Measurements from ENCODE around the gene GASK1A.
A peak's percentile ranks its signal among the peaks of the same experiment; 100 is the strongest.
"Not testable (repeated sequence)": the region's sequence is repeated elsewhere in the genome, so short reads cannot be mapped to it uniquely, and the experiment has no call there.

Gene GASK1A

DNA sequence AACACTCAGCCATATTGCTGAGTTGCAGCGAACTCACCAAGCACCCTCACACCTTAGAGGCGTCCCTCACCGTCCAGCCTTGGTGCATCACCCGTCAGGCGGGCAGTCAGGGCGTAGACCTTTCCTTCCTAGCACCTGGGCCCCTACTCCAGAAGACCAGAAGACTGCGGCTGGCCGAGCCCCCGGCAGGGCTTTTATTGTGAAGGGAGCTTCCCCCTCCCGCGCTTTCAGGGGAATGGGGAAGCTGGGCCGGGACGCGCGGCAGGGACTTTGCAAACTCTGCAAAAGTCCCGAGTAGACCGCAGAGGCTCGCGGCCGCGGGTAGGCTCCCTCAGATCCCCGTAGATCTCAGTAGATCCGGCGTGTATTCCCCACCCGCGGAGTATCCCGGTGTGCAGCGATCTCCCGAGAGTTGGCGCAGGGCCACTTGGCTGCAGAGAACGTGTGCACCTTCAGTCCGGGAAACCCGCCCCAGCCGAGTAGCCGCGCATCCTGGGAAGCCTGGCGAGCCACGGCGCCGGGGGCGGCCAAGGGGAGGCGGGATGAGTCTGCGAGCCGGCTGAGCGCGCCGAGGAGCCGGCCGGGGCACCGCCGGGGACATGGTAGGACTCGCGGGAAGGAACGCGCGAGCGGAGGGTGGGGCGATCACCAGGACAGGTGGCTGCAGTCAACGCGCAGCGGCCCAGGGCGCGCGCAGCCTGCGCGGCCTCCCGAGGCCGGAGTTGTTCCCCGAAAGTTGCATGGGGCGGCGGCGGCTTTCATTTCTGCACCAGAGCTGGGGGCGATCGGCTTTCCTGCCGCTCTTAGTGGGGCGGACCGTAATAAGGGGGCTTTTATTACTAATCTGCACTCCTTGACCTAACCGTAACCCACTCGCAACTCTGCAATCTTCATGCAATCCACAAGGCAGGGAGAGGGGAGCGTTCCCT, at the start of gene GASK1A:
Gene GASK1A (plus strand): TSS at position 268 of the 929 bp plus-strand sequence. CDS start 332 bp downstream, at position 600.
- no peak for DNase-seq

GRCh38 chr3:42934111-42934510, 45.0 kb upstream of the GASK1A start:
- no peak for DNase-seq

DNA sequence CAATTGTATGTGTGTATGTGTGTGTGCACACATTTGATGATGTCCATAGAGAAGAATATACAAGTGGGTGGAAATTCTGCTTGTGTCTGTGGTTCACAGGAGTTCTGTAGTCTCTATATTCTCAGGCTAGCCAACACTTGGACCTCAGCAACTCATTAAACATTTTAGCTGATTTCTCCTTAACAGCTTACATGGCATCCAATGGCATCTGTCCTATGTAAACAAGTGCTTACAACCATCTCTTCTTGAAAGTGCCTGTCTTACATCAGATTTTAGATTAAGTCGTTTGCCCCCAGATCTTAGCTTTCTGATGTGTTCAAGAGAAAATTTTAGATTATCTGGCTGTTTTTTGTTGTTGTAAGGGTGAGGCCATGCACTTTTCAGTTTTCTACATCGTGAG, 44.2 kb upstream of the GASK1A start:
- no peak for DNase-seq

- peak; percentile 20 for DNase-seq
Measured at GRCh38 chr3:42935472-42935871, 43.6 kb upstream of the GASK1A start.

- no peak for DNase-seq
Measured at GRCh38 chr3:42936157-42936981, 42.7 kb upstream of the GASK1A start.

- no peak for DNase-seq
Measured at GRCh38 chr3:42937334-42937733, 41.8 kb upstream of the GASK1A start.

GRCh38 chr3:42942693-42943092, 36.4 kb upstream of the GASK1A start:
- no peak for DNase-seq

- no peak for DNase-seq
Measured at GRCh38 chr3:42946050-42946449, 33.1 kb upstream of the GASK1A start.

DNA sequence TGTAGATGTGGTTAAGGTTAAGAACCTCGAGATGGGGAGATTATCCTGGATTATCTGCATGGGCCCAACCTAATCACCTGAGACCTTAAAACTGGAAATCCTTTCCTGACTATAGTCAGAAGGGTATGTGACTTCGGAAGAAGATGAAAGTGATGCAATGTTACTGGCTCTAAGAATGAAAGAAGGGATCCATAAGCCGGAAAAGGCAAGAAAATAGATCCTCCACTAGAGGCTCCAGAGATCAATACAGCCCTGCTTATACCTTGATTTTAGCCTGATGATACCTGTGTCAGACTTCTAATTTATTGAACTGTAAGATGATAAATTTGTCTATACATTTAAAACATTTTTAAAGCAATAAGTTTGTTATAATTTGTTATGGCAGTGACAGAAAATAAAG, 21.5 kb upstream of the GASK1A start:
- DNase-seq = no peak

DNA sequence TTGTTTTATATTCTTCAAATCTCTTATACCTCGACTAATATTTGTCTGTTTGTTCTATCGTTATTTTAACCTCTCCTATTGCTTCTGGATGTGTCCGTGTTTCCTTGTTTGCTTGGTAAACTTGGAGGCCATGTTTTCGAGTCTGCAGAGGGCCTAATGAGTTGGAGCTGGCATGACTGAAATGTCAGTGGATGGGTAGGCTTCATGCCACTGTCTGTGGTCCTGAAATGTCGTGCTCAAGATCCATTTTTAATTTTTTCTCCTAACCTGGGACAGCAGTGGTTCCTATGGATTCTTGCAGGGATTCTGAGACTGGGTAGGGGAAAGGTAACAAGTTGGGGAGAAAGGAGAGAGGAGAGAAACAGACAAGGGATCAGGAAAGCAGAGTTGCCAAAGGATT, 18.8 kb upstream of the GASK1A start:
- no peak for DNase-seq

DNA sequence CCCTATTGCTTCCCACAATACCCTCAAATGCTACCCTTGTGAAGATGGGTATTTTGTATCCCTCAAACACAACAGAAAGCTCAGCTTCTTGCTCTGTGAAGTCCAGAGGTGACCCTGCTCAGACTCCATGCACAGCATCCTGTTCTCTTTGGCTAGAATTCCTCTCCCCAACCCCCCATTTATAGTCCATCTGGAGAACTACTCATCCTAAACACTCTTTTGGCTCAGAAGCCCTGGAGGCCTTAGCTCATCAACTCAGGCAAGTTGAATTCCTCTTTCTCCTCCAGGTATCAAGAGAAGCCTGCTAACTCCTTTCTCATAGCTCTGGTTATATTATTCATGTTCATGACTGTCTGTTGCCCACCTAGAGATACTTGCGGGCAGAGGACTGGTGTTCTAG, 18.3 kb upstream of the GASK1A start:
- no peak for DNase-seq

- DNase-seq = peak; percentile 50
Measured at GRCh38 chr3:42961633-42962032, 17.5 kb upstream of the GASK1A start.

DNA sequence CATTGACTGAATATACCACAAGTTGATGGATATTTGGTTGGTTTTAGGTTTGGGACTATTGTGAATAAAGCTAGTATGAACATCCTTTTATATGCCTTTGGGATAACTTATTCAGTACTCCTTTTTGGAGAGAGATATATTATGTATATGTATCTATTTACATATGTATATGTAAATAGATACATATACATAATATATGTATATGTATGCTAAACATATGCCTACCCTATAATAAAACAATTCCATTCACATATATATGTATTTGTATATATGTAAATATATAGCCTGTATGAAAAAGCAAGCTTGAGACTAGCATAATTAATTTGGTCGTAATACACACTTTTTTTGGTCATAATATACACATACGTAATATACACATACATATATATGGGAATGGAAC, 15.8 kb upstream of the GASK1A start:
- no peak for DNase-seq

GRCh38 chr3:42964266-42964665, 14.8 kb upstream of the GASK1A start:
- no peak for DNase-seq

GRCh38 chr3:42970557-42970956, 8.6 kb upstream of the GASK1A start:
- DNase-seq = no peak

DNA sequence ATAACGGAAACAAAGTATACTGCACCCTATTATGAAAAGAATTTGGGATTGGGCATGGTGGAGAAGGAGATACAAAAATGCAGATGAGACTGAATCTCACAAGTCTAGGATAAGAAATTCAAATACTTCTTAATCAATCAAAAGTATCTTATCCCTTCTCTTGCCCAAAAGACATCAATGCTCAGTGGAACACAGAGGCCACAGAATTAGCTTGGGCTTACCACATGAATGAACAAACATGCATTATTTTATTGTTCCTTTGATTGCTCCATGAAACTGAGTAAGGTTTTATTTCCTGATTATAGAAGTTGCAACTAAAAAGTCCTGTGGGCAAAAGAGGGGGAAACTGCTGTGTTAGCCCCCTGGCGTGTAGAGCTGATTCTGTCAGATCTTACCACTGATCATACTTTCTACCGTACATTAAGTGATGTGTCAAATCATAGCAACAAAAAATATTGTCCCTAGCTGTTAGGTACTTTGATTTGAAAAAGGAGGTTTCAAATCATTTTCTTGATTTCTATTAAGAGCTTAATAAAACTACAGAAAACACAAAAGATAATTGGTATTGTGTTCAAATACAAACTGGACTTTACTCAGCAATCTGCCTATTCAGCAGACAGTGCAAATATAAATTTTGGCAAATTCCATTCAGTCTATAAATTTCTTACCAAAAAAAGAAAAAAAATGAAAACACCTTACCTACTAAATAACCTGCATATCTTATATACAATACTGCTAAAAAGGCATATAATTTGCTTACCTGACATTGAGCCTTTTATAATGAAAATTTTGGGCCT, 7.9 kb upstream of the GASK1A start:
- no peak for DNase-seq

DNA sequence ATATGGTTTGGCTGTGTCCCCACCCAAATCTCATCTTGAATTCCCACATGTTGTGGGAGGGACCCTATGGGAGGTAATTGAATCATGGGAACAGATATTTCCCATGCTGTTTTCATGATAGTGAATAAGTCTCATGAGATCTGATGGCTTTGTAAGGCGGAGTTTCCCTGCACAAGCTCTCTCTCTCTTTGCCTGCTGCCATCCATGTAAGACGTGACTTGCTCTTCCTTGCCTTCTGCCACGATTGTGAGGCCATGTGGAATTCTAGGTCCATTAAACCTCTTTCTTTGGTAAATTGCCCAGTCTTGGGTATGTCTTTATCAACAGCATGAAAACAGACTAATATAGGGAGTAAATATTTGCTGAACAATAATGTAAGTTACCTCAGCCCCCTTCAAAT, 4.2 kb upstream of the GASK1A start:
- DNase-seq = not testable (repeated sequence)

DNA sequence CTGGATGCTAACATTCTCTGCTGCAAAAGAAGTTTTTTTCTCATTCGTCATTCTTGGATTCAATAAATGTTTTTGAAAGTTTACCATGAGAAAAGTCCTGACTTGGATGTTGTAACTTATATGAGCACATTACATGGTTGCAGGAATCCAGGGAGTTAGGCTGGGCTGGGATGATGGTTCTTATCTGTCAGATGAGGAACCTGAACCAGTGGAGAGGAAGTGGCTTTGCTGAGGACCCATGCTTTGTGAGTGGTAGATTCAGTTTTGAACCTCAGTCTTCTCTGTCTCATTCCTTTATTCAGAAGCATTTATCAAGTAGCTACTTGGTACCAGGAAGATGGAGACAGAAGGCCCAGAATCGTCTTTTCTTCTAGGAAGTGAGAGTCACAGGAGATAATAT, 3.7 kb upstream of the GASK1A start:
- DNase-seq = no peak

GRCh38 chr3:42975955-42976354, 3.2 kb upstream of the GASK1A start:
- no peak for DNase-seq

GRCh38 chr3:42980209-42980608, 1.1 kb downstream of the GASK1A start:
- no peak for DNase-seq

GRCh38 chr3:42980909-42981308, 1.8 kb downstream of the GASK1A start:
- DNase-seq = no peak

GRCh38 chr3:42982645-42983412, 3.7 kb downstream of the GASK1A start:
- no peak for DNase-seq

Measured in CD4-positive, alpha-beta T cell treated with Interleukin-21 for 1 hour (primary cell).